WTC11 (cell line): ENCODE data around the gene CYP3A5.

Experiments
- ATF6 ChIP-seq: sonication (generic); formaldehyde crosslinking; IDR thresholded peaks from 2 replicates; pipeline ENCODE4 v1.8.1; 2023; ENCODE audit warnings: mild to moderate bottlenecking, missing genetic modification reagents
- CTCF ChIP-seq: fragments of 200-600 bp; IDR thresholded peaks from 2 replicates; pipeline ENCODE4 v1.8.0; 2022; ENCODE audit warnings: antibody characterized with exemption
- NR1H2 ChIP-seq: sonication (generic); formaldehyde crosslinking; IDR thresholded peaks from 2 replicates; pipeline ENCODE4 v1.9.0; 2021; ENCODE audit warnings: mild to moderate bottlenecking, moderate library complexity, missing genetic modification reagents
- NR3C1 ChIP-seq: sonication (generic); formaldehyde crosslinking; conservative IDR thresholded peaks from 2 replicates; pipeline ENCODE4 v1.8.1; 2023; ENCODE audit warnings: low read depth, mild to moderate bottlenecking, missing genetic modification reagents
- SMAD4 ChIP-seq: sonication (generic); formaldehyde crosslinking; IDR thresholded peaks from 2 replicates; pipeline ENCODE4 v1.8.0; 2022; ENCODE audit warnings: mild to moderate bottlenecking, missing genetic modification reagents
- ZNF121 ChIP-seq: sonication (generic); formaldehyde crosslinking; IDR thresholded peaks from 2 replicates; pipeline ENCODE4 v1.8.0; 2023; ENCODE audit warnings: missing genetic modification reagents
- ZNF512 ChIP-seq: sonication (generic); formaldehyde crosslinking; IDR thresholded peaks from 2 replicates; pipeline ENCODE4 v1.8.1; 2022; ENCODE audit warnings: missing genetic modification reagents, borderline replicate concordance

- no peak for TF ChIP-seq ATF6 (CRISPR knock-in tag)
- no peak for TF ChIP-seq NR1H2
- TF ChIP-seq CTCF: no peak
- TF ChIP-seq ZNF512: no peak
- no peak for TF ChIP-seq ZNF121 (CRISPR knock-in tag)
- TF ChIP-seq SMAD4 (CRISPR knock-in tag): no peak
- no peak for TF ChIP-seq NR3C1
Measured at GRCh38 chr7:99625961-99626360, 53.8 kb downstream of the CYP3A5 start.
